Kidney (tissue), 14 donors: ENCODE data around the gene WNT1. TPM values are rescaled to one million over a fixed set of nuclear protein-coding genes. Genes with fewer than 3 reads are reported as not detected.
A peak's percentile ranks its signal among the peaks of the same experiment; 100 is the strongest.

Source experiments
- DNase-seq, 5 donors: peaks; one replicate each; pipeline ENCODE4 v3.0.0-alpha.2; 2013 to 2020
- FAIRE-seq: peaks from 2 replicates; lab custom pipeline; 2012; peaks lifted over from hg19 to GRCh38; lab: Jason Lieb, UNC
- H3K27ac ChIP-seq, 2 donors: one replicate each; pipeline ENCODE4 v1.7.0; 2013; ENCODE audit warnings: low read depth in 2 of 2, low read length in 2 of 2, inconsistent platforms in 1 of 2
- H3K27me3 ChIP-seq: one replicate; pipeline ENCODE4 v1.7.1; 2013; ENCODE audit warnings: low read length, inconsistent platforms; ENCODE audit not compliant: control insufficient read depth, insufficient read depth
- H3K36me3 ChIP-seq, 3 donors: one replicate each; pipeline versions ENCODE4 v1.7.0 to v1.7.1; 2013; ENCODE audit warnings: low read length in 3 of 3, control low read depth in 1 of 3, inconsistent platforms in 1 of 3; ENCODE audit not compliant: insufficient read depth in 3 of 3, control insufficient read depth in 2 of 3
- H3K4me1 ChIP-seq, 3 donors: one replicate each; pipeline versions ENCODE4 v1.7.0 to v1.7.1; 2013; ENCODE audit warnings: low read length in 3 of 3, inconsistent platforms in 1 of 3, low read depth in 1 of 3; ENCODE audit not compliant: control insufficient read depth in 2 of 3, insufficient read depth in 2 of 3
- H3K4me3 ChIP-seq, 3 donors: one replicate each; pipeline versions ENCODE4 v1.7.0 to v1.8.1; 2013; ENCODE audit warnings: low read length in 3 of 3, control low read depth in 1 of 3, inconsistent platforms in 1 of 3
- H3K9ac ChIP-seq, 3 donors: one replicate each; pipeline versions ENCODE4 v1.7.0 to v1.7.1; 2013; ENCODE audit warnings: low read length in 3 of 3, control low read depth in 1 of 3, inconsistent platforms in 1 of 3
- H3K9me3 ChIP-seq, 3 donors: one replicate each; pipeline versions ENCODE4 v1.7.0 to v1.7.1; 2013; ENCODE audit warnings: low read length in 3 of 3, control low read depth in 1 of 3, inconsistent platforms in 1 of 3; ENCODE audit not compliant: control insufficient read depth in 2 of 3, insufficient read depth in 1 of 3
- CTCF ChIP-seq: IDR thresholded peaks from 3 replicates; pipeline ENCODE4 v1.5.1; 2012; ENCODE audit warnings: mild to moderate bottlenecking, moderate library complexity, borderline replicate concordance; ENCODE audit not compliant: insufficient read depth; ENCODE audit errors: extremely low read depth
- intact Hi-C: fragments of 100-400 bp; cut with DNase I; formaldehyde crosslinking; loops from one replicate; pipeline ENCODE4 v1.11.1; 2022
- polyA plus RNA-seq: library from polyadenylated mRNA; stranded (reverse); fragments of 350-450 nt; fragmentation: Illumina TruSeq; extraction: RNeasy Lipid Tissue Mini Kit (QIAGEN cat#74804); gene quantifications from one replicate; pipeline ENCODE4 v1.2.3, GENCODE V29; 2014; ENCODE audit warnings: low read depth, low replicate concordance; ENCODE audit not compliant: insufficient read depth
- total RNA-seq: library from RNA; stranded (reverse); fragmentation: NEBNext Ultra II Directional; extraction: Animal tissue kit (Norgen Biotek cat#: 25700); gene quantifications from one replicate; pipeline ENCODE4 v1.2.1, GENCODE V29; 2021
- donor health status: control.
- donor health status: control.
- donor health status: control.
- donor health status: control.
- donor health status: control.
- donor health status: DM: yes; HTN: yes; CAD: no.
- donor health status: Normal renal cell carcinoma (clear cell type).

The WNT1 gene
- total and polyA plus RNA-seq, 2 donors from 2014 or later, result not detected

- peak; percentile 17 for TF ChIP-seq CTCF
- FAIRE-seq, result no peak
- peaks cover 0 to 11% (median 0%) of the 10 kb centered on the region in 3 donors for H3K36me3 ChIP-seq
- DNase-seq, result peak; percentile 92 to 98 (median 96)
- peak overlapping the region; percentile 84 to 94 (median 91) for H3K4me3 ChIP-seq
- H3K27ac ChIP-seq, result peak overlapping the region; percentile 81 to 82
- intact Hi-C loops, result no loop called here
- no peaks in the 10 kb centered on the region for H3K9me3 ChIP-seq
- H3K9ac ChIP-seq, result peak overlapping the region; percentile 71 to 88 (median 77)
- no peaks in the 10 kb centered on the region for H3K27me3 ChIP-seq
- peaks cover 6 to 12% (median 10%) of the 10 kb centered on the region in 3 donors for H3K4me1 ChIP-seq
These were observed 21.6 kb upstream of the WNT1 start for GRCh38 chr12:48956279-48957140.

- no peak for FAIRE-seq
- DNase-seq, result peak; percentile 98
- no peak for TF ChIP-seq CTCF
- Histone ChIP-seq H3K9me3 (no peaks in the 10 kb centered on the region), H3K4me1 (peaks cover 6 to 12% (median 10%) of the 10 kb centered on the region in 3 donors), H3K4me3 (peak within 1 kb of the TSS; percentile 84 to 94 (median 91)), H3K27ac (peak within 1 kb of the TSS; percentile 81 to 82), H3K27me3 (no peaks in the 10 kb centered on the region), H3K36me3 (peaks cover 0 to 9% (median 0%) of the 10 kb centered on the region in 3 donors), H3K9ac (peak within 1 kb of the TSS; percentile 75 to 88 (median 77))
- intact Hi-C loops, result no loop called here
These were observed 20.7 kb upstream of the WNT1 start, which contains the start of gene ARF3 for GRCh38 chr12:48957141-48958048. Gene ARF3, minus strand, starts transcription at chr12:48957487. Its CDS starts 16,392 bp downstream, at chr12:48941095.

GRCh38 chr12:48958049-48958388, 20.1 kb upstream of the WNT1 start:
- H3K9ac ChIP-seq, result peak overlapping the region in 2 of 3 donors; percentile 74 to 75
- DNase-seq (no peak), FAIRE-seq (no peak)
- H3K4me3 ChIP-seq, result peak overlapping the region; percentile 84 to 94 (median 91)
- no peak overlapping the region for H3K27ac ChIP-seq
- H3K9me3 ChIP-seq, result no peaks in the 10 kb centered on the region
- intact Hi-C loops, result no loop called here
- TF ChIP-seq CTCF, result no peak
- H3K36me3 ChIP-seq, result peaks cover 0 to 4% (median 0%) of the 10 kb centered on the region in 3 donors
- no peaks in the 10 kb centered on the region for H3K27me3 ChIP-seq
- peaks cover 6 to 12% (median 10%) of the 10 kb centered on the region in 3 donors for H3K4me1 ChIP-seq
